GM21515 (cell line): Measurements from ENCODE around the gene XCL2.
"Not testable (repeated sequence)": the region's sequence is repeated elsewhere in the genome, so short reads cannot be mapped to it uniquely, and the experiment has no call there.

Source experiments
- ATAC-seq: cut with Tn5 transposase; IDR thresholded peaks from one replicate; pipeline ENCODE4 v1.9.1; 2021; ENCODE audit not compliant: unreplicated experiment

XCL2 gene

DNA sequence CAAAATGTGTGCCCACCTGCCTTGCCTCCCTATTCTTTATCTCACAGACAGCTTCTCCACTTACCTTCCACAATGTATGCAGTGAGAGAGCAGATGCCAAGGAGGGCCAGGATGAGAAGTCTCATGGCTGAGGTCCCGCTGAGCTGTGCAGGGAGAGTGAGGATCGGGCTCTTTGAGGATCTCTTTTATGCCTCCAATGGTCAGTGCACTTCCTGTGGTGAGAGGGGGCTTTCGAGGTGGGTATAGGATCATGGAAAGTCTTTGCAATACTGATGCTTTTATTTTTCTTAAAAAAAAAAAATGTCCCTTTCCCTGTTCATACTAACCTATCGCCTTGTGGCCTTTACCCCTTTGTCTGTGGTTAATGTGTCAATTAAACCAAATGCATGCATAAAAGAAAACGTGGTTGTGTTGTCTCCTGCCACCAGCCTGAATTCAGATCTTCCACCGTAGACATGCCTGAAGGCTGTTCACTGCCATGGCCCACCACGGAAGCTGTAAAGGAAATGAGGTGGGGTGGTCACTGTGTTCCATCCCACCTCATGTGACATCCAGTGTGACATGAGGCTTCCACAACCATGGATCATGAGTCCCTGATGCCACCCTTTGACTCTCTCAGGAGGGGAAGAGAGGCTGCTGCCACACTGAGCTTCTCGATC lies at the start of gene XCL2:
TSS of gene XCL2 (minus strand) at position 158 of the 659 bp plus-strand sequence. CDS start at position 125, 33 bp downstream.
- not testable (repeated sequence) for ATAC-seq

- ATAC-seq = no peak
Observed at GRCh38 chr1:168591641-168592250, 47.9 kb upstream of the XCL2 start.

DNA sequence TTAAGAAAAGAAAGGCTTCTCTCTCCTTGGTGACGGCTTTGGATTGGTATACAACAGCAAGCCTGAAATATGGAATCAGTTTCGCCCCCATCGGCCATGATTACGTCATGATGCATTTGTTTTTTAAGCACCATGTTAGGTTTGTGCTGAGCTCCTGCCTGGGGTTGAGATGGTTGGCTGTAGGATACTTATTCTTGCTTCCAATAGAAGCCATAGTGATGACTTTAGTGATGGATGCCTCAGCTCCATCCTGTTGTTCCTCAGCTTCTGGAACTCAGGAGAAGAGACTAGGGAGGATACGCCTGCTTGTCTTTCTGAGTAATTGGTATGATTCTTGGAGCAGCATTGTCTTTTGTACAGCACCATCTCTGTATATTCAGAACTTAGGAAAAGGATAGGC lies 47.3 kb upstream of the XCL2 start:
- ATAC-seq = no peak

GRCh38 chr1:168589167-168589566 lies 45.4 kb upstream of the XCL2 start:
- ATAC-seq = no peak

- no peak for ATAC-seq
Observed at GRCh38 chr1:168585937-168586336, 42.1 kb upstream of the XCL2 start.

DNA sequence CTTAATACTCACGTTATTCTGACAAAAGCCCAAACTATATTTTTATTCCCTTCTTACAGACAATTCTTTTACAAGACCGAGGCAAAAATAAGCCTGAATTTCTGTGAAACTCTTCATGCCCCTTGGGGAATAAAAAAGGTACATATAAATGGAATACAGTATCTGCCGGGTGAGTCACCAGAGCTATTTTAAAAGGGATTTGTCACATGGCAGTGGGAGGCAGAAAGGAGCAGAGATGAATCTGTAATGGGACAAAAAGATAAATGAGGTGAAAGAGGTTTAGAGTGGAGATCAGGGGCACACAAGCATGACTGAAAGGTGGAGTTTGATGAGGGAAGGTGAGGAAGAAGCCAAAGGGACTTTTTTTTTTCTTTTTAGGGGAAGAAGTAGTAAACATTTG lies 41.4 kb upstream of the XCL2 start:
- ATAC-seq = no peak

GRCh38 chr1:168583571-168583970 lies 39.8 kb upstream of the XCL2 start:
- ATAC-seq = no peak

DNA sequence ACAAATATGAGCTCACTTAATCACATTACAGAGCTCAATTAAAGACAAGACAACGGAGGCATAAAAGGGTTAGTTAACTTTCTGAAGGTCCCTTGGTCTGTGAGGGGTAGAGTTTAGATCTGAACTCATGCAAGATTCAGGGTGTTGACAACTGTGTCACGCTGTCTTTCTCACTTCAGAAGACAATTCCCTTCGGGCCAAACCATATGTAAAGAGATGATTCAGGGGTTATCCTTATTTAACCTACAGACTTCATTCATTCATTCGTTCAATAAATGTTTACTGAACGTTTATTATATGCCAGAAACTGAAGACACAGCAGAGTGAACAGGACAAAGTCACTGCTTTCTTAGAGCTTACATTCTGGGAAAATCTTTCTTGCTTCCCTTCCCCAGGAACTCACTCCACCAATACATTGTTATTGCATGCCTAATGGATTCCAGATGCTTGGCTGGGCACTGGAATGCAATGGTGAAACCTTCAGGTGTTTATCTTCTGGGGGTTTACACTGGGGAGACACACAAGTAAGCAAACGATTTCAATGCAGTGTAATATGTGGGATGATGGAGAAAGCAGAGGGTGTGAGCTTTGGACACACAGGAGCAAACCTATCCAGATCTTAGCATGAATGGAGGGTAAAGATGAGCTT lies 39.0 kb upstream of the XCL2 start:
- ATAC-seq = no peak

GRCh38 chr1:168581817-168582572 lies 38.2 kb upstream of the XCL2 start:
- ATAC-seq = no peak

GRCh38 chr1:168580991-168581390 lies 37.2 kb upstream of the XCL2 start:
- not testable (repeated sequence) for ATAC-seq

- not testable (repeated sequence) for ATAC-seq
Observed at GRCh38 chr1:168580290-168580689, 36.5 kb upstream of the XCL2 start.

GRCh38 chr1:168578531-168579185 lies 34.9 kb upstream of the XCL2 start:
- ATAC-seq = not testable (repeated sequence)

DNA sequence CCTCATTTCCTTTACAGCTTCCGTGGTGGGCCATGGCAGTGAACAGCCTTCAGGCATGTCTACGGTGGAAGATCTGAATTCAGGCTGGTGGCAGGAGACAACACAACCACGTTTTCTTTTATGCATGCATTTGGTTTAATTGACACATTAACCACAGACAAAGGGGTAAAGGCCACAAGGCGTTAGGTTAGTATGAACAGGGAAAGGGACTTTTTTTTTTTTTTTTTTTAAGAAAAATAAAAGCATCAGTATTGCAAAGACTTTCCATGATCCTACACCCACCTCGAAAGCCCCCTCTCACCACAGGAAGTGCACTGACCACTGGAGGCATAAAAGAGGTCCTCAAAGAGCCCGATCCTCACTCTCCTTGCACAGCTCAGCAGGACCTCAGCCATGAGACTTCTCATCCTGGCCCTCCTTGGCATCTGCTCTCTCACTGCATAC lies 32.5 kb upstream of the XCL2 start, which contains the start of gene XCL1:
TSS of gene XCL1 (plus strand) at position 361 of the 444 bp plus-strand sequence. CDS start at position 394, 33 bp downstream.
- not testable (repeated sequence) for ATAC-seq

DNA sequence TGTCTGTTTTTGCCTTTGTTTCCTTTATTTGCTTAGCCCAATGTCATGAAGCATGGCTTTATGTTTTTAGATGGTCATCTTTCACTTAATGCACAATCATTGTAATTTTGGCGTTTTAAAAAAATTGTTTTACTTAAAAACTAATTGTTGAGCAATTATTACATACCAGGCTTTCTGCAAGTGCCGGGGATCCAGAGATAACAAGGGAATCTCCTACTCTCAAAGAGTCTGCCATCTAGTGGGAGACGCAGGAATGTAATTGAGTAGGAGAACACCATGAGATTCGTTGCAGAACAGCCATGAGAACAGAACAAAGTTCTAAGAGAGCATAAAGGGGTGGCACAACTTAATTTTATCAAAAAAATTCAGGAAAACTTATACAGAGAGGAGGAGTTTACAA lies 30.4 kb upstream of the XCL2 start:
- ATAC-seq = not testable (repeated sequence)

DNA sequence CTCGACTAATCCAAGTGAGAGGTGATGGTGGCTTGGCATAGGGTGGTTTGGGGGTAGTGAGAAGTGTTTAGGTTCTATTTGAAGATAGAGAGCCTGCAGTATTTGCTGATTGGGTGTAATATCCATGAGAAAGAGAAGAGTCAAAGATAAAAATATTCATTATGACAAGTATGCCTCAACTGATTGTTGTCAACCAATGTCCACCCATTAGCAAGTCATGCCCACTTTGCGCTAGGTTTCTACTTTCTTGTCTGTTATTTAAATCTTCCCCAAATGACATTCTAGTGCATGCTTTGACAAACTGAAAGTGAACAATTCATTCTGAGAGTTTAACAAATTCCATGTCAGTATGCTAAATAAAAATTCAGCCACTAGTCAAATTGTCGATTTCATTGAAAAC lies 28.8 kb upstream of the XCL2 start:
- ATAC-seq = no peak

DNA sequence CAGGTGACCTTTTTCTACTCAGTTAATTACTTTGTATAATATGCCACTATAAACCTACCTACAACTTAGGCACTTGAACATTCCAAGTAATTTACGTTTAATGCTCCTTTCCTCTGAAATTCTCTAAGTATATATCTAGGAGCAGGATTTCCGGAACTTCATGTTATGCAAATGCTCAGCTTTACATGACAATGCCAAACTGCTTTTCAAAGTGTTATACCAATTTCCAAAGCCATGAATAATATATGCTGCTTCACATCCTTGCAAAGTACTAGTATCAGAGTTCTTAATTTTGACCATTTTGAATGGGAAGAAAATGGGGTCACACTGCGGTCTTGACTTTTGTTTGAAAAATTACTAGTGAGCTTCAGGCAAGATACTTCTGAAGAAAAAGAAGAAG lies 26.9 kb upstream of the XCL2 start:
- no peak for ATAC-seq

DNA sequence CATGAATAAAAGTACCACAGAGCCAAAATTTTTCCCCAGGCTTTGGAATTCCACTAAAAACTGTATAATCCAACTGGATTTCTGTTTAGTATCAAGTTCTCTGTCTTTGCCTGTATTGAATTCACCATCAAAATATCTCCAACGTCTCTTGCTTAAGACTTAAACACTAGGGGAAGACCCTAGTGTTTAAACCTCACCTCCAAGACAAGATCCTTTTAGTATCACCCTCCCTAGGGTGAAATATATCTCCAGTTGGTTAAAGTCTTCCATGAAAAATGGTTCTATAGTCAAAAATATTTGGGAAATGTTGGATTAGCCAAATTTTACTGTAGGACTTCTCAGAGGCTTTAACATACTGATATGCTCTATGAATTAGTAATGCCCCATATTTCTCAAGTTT lies 24.5 kb upstream of the XCL2 start:
- no peak for ATAC-seq

- ATAC-seq = no peak
Observed at GRCh38 chr1:168567568-168567967, 23.8 kb upstream of the XCL2 start.

GRCh38 chr1:168567007-168567406 lies 23.2 kb upstream of the XCL2 start:
- no peak for ATAC-seq

DNA sequence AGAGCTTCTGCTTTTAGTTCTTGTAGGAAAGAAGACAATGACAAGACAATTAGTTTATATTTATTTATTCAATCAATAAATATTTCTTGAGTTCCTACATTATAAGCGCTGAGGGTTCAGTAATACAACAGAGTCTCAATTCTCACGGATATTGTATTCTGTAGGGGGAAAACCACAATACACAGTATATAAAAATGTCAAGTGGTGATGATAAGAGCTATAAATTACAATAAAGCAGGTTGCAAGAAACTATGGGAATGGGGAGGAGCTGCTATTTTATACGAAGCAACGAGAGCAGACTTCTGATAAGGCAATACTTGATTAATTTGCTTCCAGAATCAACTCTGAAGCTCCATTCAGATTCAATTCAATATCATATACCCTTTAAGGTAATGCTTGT lies 22.0 kb upstream of the XCL2 start:
- ATAC-seq = no peak

- ATAC-seq = no peak
Observed at GRCh38 chr1:168561989-168562388, 18.2 kb upstream of the XCL2 start.
